Measurements from ENCODE around the gene CDK18. TPM values are rescaled to one million over a fixed set of nuclear protein-coding genes. Genes with fewer than 3 reads are reported as not detected.

Gene CDK18
- total RNA-seq: 1 to 10 TPM; 5.8 to 5.9 TPM
- long read RNA-seq, donor 1, partial matches to known transcripts: 0 of 2 reads
- long read RNA-seq, donor 1, other reads (novel, unspliced or antisense): 2 of 2 reads
- long read RNA-seq, donor 2: 0 reads

DNA sequence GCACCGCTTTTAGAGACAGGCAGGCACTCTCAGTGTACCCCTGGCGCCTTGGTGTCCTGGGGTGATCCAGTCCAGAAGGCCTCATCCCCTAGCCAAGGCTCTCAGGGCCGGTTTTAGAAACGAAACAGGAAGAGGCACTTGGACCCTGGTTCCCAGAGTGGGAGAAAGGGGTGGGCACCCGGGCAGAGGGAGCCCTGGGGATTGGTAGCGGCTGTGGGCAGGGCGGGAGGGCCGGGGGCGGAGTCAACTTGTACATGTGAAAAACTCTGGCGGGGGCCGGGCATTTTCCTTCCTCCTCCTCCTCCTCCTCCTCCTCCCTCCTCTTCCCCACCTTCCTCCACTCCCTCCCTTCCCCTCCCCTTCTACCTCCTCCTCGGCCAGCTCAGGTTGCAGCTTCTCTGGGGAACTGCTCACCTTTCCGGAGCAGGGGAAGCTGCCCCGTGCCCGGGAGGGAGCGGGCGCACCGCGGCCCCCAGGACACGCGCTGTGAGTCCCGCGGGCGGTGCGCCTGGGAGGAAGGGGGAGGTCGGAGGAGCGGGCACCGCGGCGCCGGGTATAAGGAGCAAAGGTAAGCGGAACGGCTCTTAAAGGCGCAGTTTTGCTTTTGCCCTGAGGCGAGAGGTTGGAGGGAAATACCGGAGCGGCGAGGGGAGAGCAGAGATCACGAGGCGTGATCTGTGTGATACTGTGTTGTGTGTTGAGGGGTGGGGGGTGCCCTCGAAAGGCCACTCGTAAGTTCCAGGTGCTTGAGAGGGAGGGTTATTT lies at the start of gene CDK18:
Gene CDK18, plus strand, starts transcription at position 359 of the 765 bp plus-strand sequence. CDS start 18,499 bp downstream, outside the sequence.
- intact Hi-C loops (cut with DNase I): no loop called here
- no peak for DNase-seq (ENCODE audit: low spot score)

DNA sequence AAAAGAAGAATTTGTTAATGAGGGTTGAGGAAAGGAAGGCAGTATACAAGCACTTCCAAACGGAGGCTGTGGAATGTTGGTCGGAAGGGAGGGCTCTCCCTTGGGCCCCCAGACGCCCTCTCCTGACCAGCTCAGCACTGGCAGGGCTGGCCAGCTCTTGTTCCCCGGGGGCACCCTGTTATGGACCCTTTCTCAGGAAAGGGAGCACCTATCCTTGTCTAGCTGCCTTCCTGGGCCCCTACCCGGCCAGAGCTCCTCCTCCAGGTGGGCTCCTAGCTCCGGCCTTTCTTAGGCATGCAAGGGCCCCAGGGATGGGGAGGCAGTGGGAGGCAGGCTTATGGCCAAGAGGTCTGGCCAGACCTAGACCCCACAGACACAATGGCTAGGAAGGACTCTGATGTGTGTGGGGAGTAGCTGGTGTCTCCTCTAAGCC lies 49.5 kb upstream of the CDK18 start:
- no peak for DNase-seq (ENCODE audit: low spot score)
- intact Hi-C loops (cut with DNase I): no loop called here

DNA sequence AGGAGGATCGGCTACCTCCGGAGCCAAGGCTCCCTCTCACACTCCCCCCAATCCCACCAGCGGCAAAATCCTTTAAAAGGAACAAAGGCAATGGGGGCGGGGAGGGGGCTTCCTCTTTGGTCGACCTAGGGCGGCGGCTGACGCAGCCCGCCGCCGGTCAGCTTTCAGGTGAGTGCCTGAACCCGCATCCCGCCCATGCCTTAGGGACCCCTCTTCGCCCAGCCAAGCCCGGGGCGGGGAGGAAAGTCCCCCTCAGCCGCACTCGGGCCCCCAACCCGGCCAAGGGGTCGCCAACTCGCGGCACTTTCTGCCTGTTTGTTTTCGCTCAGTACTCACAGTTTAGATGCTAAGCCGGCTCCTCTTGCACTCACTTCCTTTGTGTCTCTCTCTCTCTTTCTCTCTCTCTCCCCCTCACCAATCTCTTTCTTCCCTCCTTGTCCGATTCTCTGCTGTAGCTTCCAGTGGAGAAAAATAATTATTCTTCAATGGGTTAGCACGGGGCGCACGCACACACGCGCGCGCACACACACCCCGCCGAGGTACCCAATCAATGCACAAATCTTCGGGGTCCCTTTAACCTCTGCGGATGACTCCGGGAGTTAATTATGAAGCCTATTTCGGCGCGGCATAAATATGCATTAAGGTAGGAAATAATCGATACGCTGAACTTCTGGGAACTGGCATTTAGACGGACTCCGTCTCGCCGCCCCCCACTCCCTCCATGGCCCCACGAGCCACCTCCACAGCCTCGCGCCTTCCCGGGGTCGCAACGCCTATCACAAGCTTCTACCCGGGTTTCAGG lies 48.7 kb upstream of the CDK18 start, which contains the start of gene BLACAT1:
Gene BLACAT1, minus strand, starts transcription at position 465 of the 802 bp plus-strand sequence.
- no peak for DNase-seq (ENCODE audit: low spot score)
- intact Hi-C loops (cut with DNase I): no loop called here

DNA sequence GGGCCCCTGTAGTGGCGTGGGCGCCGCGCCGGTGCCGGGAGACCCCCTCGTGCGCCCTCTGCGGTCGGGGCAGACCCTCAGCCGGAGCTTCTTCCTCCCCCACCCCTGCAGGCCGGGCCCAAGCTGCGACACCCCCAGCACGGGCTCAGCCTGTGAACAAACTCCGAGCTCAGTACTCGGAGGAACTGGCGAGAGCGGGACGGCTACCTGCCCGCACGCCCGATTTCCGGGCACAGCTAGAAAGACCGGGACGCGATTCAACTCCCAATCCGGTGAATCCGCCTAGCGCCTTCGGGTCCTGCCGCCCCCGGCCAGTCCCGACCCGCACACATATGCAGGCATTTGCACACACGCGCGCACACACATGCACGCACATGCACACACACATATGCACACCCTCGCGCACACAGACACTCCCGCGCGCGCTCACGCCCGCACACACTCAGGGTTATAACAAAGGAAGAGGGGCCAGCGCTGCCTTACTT lies 48.0 kb upstream of the CDK18 start:
- intact Hi-C loops (cut with DNase I): no loop called here
- DNase-seq (ENCODE audit: low spot score): no peak

DNA sequence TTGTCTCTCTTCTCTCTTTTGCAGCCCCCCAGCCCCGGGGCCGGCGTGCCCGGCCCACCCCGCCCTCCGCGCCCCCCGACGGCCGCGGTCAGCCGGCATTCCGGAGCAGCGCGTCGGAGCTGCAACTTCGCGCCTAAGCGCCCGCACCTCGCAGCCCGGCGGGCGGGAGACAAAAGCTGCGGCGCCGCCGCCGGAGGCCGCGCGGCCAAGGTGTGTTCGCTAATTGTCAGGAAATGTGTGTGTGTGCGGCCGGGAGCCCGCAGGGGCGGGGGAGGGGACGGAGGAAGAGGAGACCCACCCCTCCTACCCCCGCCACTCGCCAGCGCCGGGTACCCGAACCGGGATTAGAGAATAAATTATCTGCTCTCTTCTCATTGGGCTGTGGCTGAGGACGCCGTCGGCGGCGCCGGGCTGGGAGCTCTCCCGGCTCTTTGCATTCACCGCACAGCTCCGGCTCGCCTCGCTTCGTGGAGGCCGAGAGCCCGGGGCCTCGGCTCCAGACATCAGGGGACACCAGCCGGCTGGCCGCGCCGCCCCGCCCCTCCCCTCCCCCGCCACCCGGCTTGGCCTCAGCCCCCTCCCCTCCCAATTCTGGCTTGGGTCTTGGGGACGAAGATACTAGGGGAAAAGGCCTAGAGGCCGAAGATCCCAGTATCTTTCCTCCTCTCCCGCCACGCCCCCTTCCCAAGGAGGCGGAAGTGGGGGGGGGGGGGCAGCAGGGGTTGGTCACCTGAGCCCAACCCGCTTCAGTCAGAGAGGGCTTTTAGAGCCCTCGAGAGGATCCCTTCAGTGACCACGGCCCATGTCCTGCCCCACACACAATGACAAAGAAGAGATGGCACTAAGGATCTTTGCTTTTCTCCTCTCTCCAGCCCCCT lies 47.4 kb upstream of the CDK18 start:
- intact Hi-C loops (cut with DNase I): no loop called here
- no peak for DNase-seq (ENCODE audit: low spot score)

DNA sequence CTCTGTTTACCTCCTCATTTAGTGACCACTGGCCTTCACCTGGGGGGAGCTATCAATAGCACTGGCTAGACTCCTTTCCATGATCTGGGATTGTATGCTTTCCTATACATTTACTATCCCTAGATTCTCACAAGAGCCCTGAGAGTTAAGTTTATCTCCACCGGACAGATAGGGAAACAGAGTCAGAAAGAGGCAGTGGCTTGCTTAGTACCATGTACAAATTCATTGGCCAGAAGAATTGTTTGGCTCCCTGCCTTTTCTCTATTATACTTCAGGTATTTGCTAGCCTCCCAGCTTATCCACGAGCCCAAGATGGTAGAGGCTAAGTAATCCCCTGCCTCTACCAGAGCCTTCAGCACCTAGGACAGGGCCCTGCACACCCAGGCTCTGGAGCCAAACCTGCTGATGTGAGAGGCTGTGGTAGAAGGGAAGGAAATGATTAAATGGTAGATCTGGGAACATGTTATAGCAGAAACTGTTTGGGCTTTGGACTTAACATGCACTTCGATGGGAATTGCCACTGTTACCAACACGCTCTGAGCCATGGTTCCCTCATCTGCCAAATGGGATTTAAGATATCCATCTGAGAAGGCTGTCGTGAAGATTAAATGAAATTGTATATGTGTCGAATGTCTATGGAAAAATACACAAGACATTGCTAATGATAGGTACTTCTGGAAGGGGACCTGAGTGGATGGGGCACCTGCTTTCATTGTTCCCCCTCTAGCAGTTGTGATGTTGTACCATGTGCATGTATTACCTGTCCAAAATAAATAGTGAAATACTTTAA lies 45.5 kb upstream of the CDK18 start:
- intact Hi-C loops (cut with DNase I): no loop called here
- DNase-seq (ENCODE audit: low spot score): no peak

DNA sequence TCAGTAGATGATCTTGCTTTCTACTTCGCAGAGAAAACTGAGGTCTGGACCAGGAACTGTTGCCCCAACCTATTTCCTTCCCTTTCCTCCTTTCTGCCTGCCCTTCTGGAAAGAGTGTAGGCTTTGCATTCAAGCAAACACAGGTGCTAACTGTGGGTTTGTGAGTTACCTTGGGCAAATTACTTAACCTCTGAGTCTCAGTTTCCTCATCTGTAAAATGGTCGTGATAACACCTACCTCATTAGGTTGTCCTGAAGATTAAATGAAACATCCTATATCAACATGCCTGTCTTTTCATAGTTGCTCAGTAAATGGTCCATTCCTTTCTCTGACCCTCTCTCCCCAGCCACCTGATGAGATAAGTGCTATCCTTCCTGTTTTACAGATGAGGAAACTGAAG lies 39.1 kb upstream of the CDK18 start:
- intact Hi-C loops (cut with DNase I): no loop called here

DNA sequence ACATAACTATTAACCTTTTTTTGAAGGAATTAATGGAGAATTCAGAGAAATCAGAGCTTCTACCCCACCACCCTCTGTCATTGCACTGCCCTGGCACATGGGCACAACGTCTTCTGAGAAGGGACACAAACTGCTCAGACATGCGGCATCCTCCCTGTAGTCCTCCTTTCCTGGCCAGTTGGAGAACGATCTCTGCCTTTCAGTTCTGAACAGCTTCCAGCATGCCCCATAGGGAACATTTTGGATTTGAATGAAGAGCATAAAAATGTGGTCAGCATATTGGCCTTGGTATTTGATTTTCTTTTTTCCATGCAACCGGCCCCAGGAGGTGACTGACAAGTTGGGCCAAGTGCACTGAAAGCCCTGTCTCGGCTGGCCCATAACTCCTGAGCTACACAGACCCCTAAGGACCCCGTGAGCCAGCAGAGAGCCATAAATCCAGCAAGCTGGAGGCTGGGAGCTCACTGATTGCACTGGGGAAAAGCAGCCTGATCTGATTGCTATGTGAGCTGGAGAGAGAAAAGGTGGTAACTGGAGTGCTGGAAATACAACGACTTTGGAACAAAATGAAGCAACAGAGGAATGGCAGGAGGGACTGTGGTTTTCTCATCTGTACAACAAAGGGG lies 37.8 kb upstream of the CDK18 start:
- intact Hi-C loops (cut with DNase I): no loop called here
- no peak for DNase-seq (ENCODE audit: low spot score)

More for the DNA sequence above, 39.1 kb upstream of the CDK18 start:
- DNase-seq (ENCODE audit: low spot score): no peak

DNA sequence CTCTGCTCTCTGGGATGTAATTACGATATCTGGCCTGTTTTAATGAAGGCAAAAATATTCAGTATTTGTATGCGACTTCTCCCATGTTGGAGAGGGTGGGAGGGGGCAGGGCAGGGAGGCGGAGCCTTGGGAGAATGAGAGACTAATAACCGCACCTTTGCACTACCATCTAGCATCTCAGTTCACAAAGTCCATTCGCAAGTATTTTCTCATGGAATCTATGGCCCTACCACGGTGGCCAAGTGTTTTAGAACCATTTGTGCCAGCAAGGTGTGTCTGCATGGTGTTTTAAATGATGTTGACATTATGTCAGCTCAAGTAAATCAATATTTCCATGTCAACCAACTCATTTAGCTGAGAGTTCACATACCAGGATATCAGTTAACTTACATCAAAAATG lies 34.3 kb upstream of the CDK18 start:
- no peak for DNase-seq (ENCODE audit: low spot score)
- intact Hi-C loops (cut with DNase I): no loop called here

DNA sequence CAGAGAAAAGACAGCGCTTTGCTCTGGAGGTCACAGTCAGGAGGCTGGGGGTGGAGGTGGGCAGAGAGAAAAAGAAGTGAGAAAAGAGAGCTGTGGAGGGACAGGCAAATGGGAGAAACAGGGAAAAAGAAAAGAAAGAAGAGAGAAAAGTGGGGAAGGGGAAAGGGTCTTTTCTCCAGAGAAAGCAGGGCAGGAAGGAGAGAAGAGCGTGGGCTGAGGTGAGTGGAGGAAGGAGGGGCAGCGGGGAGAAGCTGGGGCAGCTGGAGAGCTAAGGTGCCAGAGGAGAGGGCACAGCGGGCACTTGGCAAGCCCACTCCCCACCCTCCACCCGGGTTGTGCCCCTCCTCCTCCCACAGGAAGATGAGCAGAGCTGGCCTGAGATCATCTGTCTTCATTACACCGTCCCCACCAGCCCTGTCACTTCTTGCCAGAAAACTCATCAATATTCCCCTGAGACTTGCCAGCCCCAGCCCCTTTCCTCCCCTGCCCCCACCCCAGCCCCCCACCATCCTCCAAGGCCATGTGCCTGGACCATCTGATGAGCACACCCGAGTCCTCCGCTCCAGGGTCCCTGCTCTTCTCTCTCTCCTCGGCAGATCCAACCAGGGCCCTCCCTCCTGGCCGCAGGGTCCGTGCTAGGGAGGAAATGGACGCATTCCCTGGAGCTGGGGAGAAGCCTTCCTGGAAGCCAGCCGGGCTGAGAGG lies 31.6 kb upstream of the CDK18 start:
- no peak for DNase-seq (ENCODE audit: low spot score)
- intact Hi-C loops (cut with DNase I): no loop called here

DNA sequence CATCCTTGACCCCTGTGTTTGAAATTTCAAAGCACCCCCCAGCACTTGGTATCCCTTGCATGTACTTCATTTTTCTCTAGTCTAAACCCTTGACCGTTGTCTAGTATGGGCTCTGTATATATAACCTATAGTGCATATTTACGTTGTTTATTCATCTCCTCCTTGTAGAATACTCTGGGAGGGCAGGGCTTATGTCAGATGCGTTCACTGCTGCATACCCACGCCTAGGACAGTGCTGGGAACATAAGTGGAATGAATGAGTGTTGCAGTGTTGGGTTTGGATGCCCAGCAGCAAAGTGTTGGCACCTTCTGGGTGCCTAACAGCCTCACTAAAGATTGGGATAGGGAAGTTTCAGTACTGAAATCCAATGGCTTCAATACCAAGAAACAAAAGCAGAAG lies 31.0 kb upstream of the CDK18 start:
- DNase-seq (ENCODE audit: low spot score): no peak
- intact Hi-C loops (cut with DNase I): no loop called here

DNA sequence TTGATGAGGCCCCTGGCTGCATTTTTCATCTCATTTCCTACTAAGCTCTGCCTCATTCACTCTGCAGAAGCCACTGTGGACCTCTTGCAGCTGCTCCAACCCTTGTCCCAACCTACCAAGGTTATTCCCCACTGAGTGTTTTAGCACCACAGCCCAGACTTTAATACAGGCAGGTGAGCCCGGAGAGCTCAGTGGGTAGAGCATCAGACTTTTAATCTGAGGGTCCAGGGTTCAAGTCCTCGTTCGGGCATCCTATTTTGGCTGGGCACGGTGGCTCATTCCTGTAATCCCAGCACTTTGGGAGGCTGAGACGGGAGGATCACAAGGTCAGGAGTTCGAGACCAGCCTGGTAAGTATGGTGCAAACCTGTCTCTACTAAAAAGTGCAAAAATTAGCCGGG lies 30.5 kb upstream of the CDK18 start:
- DNase-seq (ENCODE audit: low spot score): no peak
- intact Hi-C loops (cut with DNase I): no loop called here

DNA sequence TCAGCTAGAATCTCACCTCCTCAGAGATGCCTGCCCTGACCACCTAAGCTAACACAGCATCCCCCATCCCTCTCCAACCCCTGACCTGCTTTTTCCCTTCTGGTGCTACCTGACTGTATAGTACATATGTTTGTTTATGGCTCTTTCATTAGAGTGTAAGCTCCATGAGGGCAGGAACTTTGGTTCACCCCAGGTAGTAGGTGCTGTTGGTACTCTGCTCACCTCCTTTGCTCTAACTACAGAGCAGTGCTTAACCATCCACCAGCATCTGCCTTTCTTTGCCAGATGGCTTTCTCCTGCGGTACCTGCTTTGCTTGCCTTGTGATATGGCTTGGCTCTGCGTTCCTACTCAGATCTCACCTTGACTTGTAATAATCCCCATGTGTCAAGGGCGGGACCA lies 29.9 kb upstream of the CDK18 start:
- intact Hi-C loops (cut with DNase I): no loop called here
- no peak for DNase-seq (ENCODE audit: low spot score)

DNA sequence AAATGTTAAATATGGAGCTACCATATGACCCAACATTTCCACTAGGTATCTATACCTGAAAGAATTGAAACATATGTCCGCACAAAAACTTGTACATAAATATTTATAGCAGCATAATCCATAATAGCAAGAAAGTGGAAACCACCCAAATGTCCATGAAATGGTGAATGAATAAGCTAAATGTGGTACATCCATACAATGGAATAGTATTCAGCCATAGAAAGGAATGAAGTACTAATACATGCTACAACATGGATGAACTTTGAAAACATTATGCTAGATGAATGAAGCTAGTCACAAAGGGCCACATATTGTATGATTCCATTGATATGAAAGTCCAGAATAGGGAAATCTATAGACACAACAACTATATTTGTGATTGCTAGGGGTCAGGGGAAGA lies 28.6 kb upstream of the CDK18 start:
- intact Hi-C loops (cut with DNase I): no loop called here

DNA sequence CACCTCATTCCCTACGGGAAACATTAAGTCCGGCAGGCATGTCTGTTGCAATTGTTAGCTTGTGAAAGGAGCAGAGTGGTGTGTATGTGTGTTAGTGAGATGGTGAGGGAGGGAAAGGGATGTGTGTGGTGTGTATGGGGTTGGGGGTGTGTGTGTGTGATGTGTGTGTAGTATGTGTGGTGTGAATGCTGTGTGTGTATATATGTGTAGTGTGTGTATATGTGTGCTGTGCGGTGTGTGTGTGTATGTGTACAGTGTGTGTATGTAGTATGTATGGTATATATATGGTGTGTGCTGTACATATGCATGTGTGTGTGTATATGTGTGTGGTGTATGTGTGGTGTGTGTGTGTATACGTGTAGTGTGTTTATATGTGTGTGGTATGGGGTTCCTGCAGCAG lies 27.8 kb upstream of the CDK18 start:
- intact Hi-C loops (cut with DNase I): no loop called here
- DNase-seq (ENCODE audit: low spot score): no peak

More for the DNA sequence above, 28.6 kb upstream of the CDK18 start:
- DNase-seq (ENCODE audit: low spot score): no peak

DNA sequence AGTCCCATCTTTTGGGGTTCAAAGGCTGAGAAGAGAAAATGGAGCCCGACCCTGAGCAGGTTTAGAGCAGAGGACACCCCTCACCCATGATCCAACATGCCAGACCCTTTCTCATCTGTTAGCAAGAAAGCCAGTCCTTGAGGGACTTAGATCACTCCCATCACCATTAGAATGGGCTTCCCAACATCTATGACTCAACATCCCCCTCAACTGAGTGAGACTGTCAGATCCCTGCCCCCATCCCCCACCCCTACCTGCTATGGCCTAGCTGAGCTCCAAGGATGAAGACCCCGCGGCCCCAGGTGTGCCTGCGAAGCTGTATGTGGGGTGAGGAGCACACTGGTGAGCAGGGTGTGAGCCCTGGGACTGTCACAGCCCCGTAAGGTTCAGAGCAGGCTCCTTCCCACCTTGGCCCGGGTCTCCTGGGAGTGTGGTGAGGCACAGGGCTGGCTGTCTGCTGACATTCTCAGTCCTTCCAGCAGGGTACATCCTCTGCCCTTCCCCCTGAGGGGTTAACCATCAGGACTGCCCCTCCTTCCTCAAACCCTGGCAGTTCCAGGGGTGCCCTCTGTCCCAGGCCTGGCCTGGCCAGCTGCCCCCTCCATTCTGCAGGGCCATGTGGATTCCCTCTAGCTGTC lies 27.2 kb upstream of the CDK18 start:
- no peak for DNase-seq (ENCODE audit: low spot score)
- intact Hi-C loops (cut with DNase I): no loop called here

DNA sequence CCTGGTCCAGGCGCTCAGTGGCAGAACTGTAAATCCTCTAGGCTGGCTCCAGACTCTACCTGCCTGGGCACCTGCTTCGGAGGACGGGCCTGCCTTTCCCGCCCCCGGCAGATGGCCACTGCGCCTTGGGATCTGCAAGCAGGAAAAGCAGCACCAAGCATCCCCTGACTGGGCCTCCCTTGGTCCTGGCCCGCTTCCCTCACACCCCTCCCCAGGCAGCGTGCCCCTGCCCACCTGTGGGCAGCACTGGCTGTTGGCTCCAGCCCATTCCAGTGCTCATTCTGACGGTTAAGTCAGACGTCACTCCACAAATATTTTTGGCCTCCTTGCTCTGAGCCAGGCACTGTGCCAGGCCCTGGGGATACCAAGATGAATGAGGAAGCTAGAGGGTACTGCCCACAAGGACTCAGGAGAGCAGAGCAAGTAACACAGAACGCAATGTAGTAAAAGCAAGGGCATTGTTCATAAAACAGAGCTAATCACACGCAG lies 26.7 kb upstream of the CDK18 start:
- DNase-seq (ENCODE audit: low spot score): no peak
- intact Hi-C loops (cut with DNase I): no loop called here
